Measurements from ENCODE around the gene ATP5F1E. TPM values are rescaled to one million over a fixed set of nuclear protein-coding genes. Genes with fewer than 3 reads are reported as not detected.

Gene ATP5F1E
- total RNA-seq, 1 donor from 2014 or later = 73.8 TPM

DNA sequence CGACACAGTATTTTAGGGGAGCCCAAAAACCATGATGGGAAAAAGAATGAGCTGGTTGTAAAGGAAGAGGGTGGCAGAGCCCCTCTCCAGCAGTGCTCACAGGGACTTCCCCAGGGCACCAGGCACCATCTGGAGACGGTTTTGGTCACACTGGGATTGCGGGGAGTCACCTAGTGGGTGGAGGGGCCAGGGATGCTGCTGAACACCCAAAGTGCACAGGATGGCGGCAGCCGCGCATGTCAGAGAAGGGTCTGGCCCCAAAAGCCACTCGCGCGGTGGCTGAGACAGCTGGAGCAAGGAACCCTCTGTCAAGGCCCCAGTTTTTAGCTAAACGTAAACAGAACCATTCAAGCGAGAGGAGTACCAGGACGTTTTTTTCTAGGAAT, 35.9 kb downstream of the ATP5F1E start:
- ATAC-seq = no peak

DNA sequence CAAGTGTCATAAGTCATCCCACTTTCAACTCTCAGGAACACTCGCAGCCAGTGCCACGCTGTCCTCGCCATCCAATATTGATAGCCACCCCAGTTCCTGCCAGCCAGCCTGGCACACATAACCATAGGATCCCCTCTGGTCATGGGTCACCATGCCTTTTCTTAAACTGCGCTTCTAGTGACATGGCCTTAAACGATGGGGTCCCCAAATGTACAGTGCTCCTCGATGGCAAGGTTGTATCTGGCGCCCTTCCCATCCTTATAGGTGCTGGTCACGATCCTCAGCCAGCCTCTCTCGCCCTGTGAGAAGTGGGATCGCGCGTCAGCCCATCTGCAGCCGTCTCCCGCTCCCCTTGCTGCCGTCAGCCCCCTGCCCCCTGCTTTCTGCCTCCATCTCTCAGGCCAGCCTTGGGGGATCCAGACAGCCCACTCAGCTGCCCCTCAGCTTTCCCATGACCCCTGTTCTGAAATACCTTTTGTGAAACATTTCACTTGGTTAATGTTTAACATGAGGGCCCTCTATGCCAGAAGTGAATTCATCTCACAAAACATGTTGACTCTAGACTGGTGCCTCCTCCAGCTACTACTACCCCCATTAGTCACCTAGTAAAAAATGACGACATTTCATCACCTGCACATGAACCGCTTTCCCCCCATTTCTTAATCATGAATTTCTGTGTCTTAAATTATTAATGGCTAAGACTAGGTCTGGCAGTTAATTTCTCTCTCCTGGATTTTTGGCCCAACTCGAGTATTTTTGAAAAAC, 36.5 kb downstream of the ATP5F1E start:
- Histone ChIP-seq H3K4me1 (no peaks in the 10 kb centered on the region), H3K9me3 (no peaks in the 10 kb centered on the region), H3K27me3 (ENCODE audit: low read depth) (no peaks in the 10 kb centered on the region), H3K4me3 (no peak overlapping the region), H3K36me3 (peaks cover 98% of the 10 kb centered on the region), H3K27ac (no peak overlapping the region)
- intact Hi-C loops (cut with DNase I) = no loop called here
- TF ChIP-seq, protein P1, sequence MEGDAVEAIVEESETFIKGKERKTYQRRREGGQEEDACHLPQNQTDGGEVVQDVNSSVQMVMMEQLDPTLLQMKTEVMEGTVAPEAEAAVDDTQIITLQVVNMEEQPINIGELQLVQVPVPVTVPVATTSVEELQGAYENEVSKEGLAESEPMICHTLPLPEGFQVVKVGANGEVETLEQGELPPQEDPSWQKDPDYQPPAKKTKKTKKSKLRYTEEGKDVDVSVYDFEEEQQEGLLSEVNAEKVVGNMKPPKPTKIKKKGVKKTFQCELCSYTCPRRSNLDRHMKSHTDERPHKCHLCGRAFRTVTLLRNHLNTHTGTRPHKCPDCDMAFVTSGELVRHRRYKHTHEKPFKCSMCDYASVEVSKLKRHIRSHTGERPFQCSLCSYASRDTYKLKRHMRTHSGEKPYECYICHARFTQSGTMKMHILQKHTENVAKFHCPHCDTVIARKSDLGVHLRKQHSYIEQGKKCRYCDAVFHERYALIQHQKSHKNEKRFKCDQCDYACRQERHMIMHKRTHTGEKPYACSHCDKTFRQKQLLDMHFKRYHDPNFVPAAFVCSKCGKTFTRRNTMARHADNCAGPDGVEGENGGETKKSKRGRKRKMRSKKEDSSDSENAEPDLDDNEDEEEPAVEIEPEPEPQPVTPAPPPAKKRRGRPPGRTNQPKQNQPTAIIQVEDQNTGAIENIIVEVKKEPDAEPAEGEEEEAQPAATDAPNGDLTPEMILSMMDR (IDR thresholded peaks at IDR 0.05) = no peak
- DNase-seq (no peak), ATAC-seq (peak in 1 of 2 donors; percentile 38)

More for the DNA sequence above, 35.9 kb downstream of the ATP5F1E start:
- Histone ChIP-seq H3K36me3 (peaks cover 98% of the 10 kb centered on the region), H3K9me3 (no peaks in the 10 kb centered on the region), H3K4me3 (no peak overlapping the region), H3K4me1 (no peaks in the 10 kb centered on the region), H3K27me3 (ENCODE audit: low read depth) (no peaks in the 10 kb centered on the region), H3K27ac (no peak overlapping the region)
- TF ChIP-seq, protein P1 (IDR thresholded peaks at IDR 0.05) = no peak
- DNase-seq = no peak
- intact Hi-C loops (cut with DNase I) = no loop called here

DNA sequence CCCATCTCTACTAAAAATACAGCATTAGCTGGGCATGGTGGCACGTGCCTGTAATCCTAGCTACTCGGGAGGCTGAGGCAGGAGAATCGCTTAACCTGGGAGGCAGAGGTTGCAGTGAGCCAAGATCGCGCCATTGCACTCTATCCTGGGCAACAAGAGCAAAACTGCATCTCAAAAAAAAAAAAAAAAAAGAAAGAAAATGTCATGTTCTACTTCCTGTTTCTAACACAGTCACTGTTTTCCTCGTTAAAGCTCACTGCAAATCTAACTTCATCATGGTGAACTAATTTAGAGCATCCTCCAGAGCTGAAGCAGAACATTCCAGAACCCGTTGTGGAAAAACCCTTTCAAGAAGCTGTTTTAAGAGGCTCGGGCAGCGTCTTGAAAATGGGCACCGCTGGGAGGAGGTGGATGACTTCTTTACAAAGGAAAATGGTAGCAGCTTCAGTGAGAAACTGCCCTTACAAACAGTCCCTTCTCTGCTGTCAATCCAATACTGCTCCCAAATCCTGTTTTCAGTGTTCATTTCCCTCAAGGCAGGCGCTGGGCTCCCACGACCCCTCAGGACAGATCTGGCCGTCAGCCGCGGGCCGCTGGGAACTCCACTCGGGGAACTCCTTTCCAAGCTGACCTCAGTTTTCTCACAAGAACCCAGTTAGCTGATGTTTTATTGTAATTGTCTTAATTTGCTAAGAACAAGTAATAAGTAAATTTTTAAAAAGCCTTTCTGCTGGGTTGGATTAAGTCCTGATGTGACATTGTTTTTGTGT, 37.6 kb downstream of the ATP5F1E start:
- Histone ChIP-seq H3K27ac (no peak overlapping the region), H3K36me3 (peaks cover 100% of the 10 kb centered on the region), H3K4me3 (no peak overlapping the region), H3K4me1 (no peaks in the 10 kb centered on the region), H3K27me3 (ENCODE audit: low read depth) (no peaks in the 10 kb centered on the region), H3K9me3 (no peaks in the 10 kb centered on the region)
- intact Hi-C loops (cut with DNase I) = no loop called here
- TF ChIP-seq, protein P1 (IDR thresholded peaks at IDR 0.05) = no peak
- ATAC-seq = no peak
- DNase-seq = no peak

DNA sequence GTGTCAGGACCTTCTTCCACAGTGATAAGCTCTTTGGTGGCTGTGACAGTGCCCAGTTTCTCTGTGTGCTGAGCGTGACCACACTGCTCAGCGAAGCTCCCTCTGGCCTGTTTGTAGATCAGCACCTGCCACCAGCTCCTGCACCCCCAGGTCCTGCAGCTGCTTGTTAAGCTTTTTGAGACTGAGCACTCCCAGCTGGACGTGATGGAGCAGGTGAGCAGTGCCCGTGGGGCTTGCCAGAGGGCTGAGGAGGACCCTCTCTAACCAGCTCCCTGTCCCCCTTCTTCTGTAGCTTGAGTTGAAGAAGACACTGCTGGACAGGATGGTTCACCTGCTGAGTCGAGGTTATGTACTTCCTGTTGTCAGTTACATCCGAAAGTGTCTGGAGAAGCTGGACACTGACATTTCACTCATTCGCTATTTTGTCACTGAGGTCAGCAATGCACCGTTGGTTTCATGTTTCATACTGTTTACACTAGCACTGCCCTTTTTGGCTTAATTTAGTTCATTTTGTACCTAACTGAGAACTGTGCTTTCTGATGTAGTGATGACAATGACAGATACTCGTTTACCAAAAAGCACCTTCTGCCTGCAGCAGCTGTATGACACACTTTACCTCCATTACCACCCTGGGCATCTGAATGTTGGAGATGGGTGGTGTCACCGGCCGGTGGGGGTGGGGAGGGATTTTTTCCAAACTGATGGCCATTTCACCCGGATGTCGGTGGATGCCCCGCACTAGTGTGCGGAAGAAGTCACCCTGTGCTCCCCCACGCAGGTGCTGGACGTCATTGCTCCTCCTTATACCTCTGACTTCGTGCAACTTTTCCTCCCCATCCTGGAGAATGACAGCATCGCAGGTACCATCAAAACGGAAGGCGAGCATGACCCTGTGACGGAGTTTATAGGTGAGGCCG, 38.5 kb downstream of the ATP5F1E start:
- intact Hi-C loops (cut with DNase I) = no loop called here
- ATAC-seq (no peak), DNase-seq (no peak)
- Histone ChIP-seq H3K4me3 (no peak overlapping the region), H3K27ac (no peak overlapping the region), H3K36me3 (peaks cover 100% of the 10 kb centered on the region), H3K27me3 (ENCODE audit: low read depth) (no peaks in the 10 kb centered on the region), H3K9me3 (no peaks in the 10 kb centered on the region), H3K4me1 (no peaks in the 10 kb centered on the region)
- TF ChIP-seq, protein P1 (IDR thresholded peaks at IDR 0.05) = no peak

DNA sequence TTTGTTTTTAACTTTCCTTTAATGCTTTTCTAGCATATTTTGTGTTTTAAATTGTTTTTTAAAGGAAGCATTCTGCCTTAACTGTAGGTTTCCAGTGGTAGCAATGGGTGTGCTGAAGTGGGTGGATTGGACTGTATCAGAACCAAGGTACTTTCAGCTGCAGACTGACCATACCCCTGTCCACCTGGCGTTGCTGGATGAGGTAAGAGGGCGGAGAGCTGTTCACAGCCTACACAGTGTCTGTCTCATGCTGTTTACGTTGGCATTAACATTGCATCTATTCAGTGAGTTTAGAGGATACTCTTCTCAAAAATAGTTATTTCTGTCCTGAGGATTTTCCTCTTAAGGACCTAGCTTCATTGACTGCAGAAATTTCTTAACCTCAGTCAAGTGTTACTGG, 39.2 kb downstream of the ATP5F1E start:
- Histone ChIP-seq H3K4me1 (no peaks in the 10 kb centered on the region), H3K9me3 (no peaks in the 10 kb centered on the region), H3K4me3 (no peak overlapping the region), H3K27ac (no peak overlapping the region), H3K36me3 (peaks cover 100% of the 10 kb centered on the region), H3K27me3 (ENCODE audit: low read depth) (no peaks in the 10 kb centered on the region)
- ATAC-seq (no peak), DNase-seq (no peak)
- TF ChIP-seq, protein P1 (IDR thresholded peaks at IDR 0.05) = no peak
- intact Hi-C loops (cut with DNase I) = no loop called here

Data from lower lobe of right lung (tissue), 2 donors.